Mucosa of descending colon (tissue), 3 donors: Measurements from ENCODE around the gene ZSWIM5. TPM values are rescaled to one million over a fixed set of nuclear protein-coding genes. Genes with fewer than 3 reads are reported as not detected.
"Not testable (repeated sequence)": the region's sequence is repeated elsewhere in the genome, so short reads cannot be mapped to it uniquely, and the experiment has no call there.

Experiments used
- ATAC-seq: fragments of 200-7000 bp; cut with Tn5 transposase; one replicate; pipeline ENCODE4 v1.9.1; 2020; ENCODE audit warnings: mild to moderate bottlenecking, moderate library complexity
- DNase-seq, 3 donors: peaks; one replicate each; pipeline ENCODE4 v3.0.0-alpha.2; 2020
- H3K36me3 ChIP-seq: fragments of 200-600 bp; one replicate; pipeline ENCODE4 v1.8.0; 2021; ENCODE audit warnings: low read depth, mild to moderate bottlenecking
- H3K4me1 ChIP-seq: fragments of 200-600 bp; one replicate; pipeline ENCODE4 v1.8.0; 2021; ENCODE audit warnings: low read depth, mild to moderate bottlenecking
- H3K4me3 ChIP-seq: fragments of 200-600 bp; one replicate; pipeline ENCODE4 v1.8.0; 2021; ENCODE audit warnings: mild to moderate bottlenecking
- H3K9me3 ChIP-seq: fragments of 200-600 bp; one replicate; pipeline ENCODE4 v1.8.0; 2021; ENCODE audit warnings: mild to moderate bottlenecking
- intact Hi-C, 2 donors: fragments of 100-400 bp; cut with DNase I in 1 of 2; cut with micrococcal nuclease in 1 of 2; formaldehyde crosslinking; loops; one replicate each; pipeline versions ENCODE4 v1.11.0 to v1.11.1; 2022; cut with DNase I, micrococcal nuclease
- total RNA-seq, 3 donors: library from RNA; stranded (reverse); fragmentation: NEBNext Ultra II Directional in 2 of 3; extraction: Animal tissue kit (Norgen Biotek cat#: 25700) in 2 of 3; gene quantifications; one replicate each; pipeline versions ENCODE4 v1.2.1 to v1.2.4, GENCODE V29; 2021 to 2023
- TF ChIP-seq, protein P1 (sequence below): fragments of 200-600 bp; IDR thresholded peaks from one replicate; pipeline ENCODE4 v1.8.0; 2022; ENCODE audit warnings: antibody characterized with exemption, mild to moderate bottlenecking
- donor health status: DM: no; HTN: no; CAD: no; lungs with moderate emphysema.
- donor health status: DM: no; HTN: no; CAD: no.
- donor health status: DM: no; HTN: yes; CAD: no.

ZSWIM5 gene
- total RNA-seq, 3 donors from 2014 or later: 6.9 to 16.5 (median 10.1) TPM

DNA sequence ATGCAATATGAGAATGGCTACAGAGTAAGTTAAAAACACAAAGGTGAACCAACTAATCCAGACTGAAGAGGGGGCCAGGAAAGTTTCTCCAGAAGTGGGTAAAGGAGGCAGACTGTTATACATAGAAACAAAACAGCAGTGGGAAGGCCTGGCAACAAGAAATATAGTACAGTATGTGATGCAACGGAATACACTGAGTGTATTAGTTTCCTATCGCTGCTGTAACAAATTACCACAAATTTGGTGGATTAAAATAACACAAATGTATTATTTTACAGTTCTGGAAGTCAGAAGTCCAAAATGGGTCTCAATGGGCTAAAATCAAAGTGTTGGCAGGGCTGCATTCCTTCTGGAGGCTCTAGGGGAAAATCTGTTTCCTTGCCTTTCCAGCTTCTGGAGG lies 95.2 kb downstream of the ZSWIM5 start:
- H3K36me3 ChIP-seq: no peaks in the 10 kb centered on the region
- H3K9me3 ChIP-seq: no peaks in the 10 kb centered on the region
- intact Hi-C loops: no loop called here
- no peak for DNase-seq
- H3K4me1 ChIP-seq: no peaks in the 10 kb centered on the region
- no peak overlapping the region for H3K4me3 ChIP-seq
- no peak for ATAC-seq
- TF ChIP-seq, protein P1, sequence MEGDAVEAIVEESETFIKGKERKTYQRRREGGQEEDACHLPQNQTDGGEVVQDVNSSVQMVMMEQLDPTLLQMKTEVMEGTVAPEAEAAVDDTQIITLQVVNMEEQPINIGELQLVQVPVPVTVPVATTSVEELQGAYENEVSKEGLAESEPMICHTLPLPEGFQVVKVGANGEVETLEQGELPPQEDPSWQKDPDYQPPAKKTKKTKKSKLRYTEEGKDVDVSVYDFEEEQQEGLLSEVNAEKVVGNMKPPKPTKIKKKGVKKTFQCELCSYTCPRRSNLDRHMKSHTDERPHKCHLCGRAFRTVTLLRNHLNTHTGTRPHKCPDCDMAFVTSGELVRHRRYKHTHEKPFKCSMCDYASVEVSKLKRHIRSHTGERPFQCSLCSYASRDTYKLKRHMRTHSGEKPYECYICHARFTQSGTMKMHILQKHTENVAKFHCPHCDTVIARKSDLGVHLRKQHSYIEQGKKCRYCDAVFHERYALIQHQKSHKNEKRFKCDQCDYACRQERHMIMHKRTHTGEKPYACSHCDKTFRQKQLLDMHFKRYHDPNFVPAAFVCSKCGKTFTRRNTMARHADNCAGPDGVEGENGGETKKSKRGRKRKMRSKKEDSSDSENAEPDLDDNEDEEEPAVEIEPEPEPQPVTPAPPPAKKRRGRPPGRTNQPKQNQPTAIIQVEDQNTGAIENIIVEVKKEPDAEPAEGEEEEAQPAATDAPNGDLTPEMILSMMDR: no peak

- H3K9me3 ChIP-seq: no peaks in the 10 kb centered on the region
- no peak overlapping the region for H3K4me3 ChIP-seq
- ATAC-seq (no peak), DNase-seq (no peak)
- intact Hi-C loops: no loop called here
- H3K4me1 ChIP-seq: no peaks in the 10 kb centered on the region
- H3K36me3 ChIP-seq: no peaks in the 10 kb centered on the region
- TF ChIP-seq, protein P1: no peak
Measured at GRCh38 chr1:45107782-45108181, 98.6 kb downstream of the ZSWIM5 start.

DNA sequence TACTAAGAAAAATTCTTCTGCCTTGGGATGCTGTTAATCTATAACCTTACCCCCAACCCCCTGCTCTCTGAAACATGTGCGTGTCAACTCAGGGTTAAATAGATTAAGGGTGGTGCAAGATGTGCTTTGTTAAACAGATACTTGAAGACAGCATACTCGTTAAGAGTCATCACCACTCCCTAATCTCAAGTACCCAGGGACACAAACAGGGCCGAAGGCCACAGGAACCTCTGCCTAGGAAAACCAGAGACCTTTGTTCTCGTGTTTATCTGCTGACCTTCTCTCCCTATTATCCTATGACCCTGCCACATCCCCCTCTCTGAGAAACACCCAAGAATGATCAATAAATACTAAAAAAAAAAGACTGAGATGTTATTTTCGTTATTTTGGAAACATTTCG lies 99.5 kb downstream of the ZSWIM5 start:
- DNase-seq, intact Hi-C loops, H3K9me3 ChIP-seq, H3K36me3 ChIP-seq, ATAC-seq, H3K4me3 ChIP-seq, H3K4me1 ChIP-seq: not testable (repeated sequence)

- intact Hi-C loops, H3K36me3 ChIP-seq, DNase-seq, H3K4me3 ChIP-seq, H3K4me1 ChIP-seq, H3K9me3 ChIP-seq, ATAC-seq: not testable (repeated sequence)
Measured at GRCh38 chr1:45106156-45106545, 100.3 kb downstream of the ZSWIM5 start.

GRCh38 chr1:45105486-45106155 lies 100.8 kb downstream of the ZSWIM5 start:
- intact Hi-C loops, H3K4me3 ChIP-seq, H3K36me3 ChIP-seq, H3K9me3 ChIP-seq, ATAC-seq, DNase-seq, H3K4me1 ChIP-seq: not testable (repeated sequence)

- Histone ChIP-seq H3K9me3 (no peaks in the 10 kb centered on the region), H3K36me3 (no peaks in the 10 kb centered on the region), H3K4me3 (no peak overlapping the region), H3K4me1 (peaks cover 5% of the 10 kb centered on the region)
- intact Hi-C loops: no loop called here
- DNase-seq (no peak), ATAC-seq (no peak)
- TF ChIP-seq, protein P1: no peak
Measured at GRCh38 chr1:45103534-45103933, 102.9 kb downstream of the ZSWIM5 start.

DNA sequence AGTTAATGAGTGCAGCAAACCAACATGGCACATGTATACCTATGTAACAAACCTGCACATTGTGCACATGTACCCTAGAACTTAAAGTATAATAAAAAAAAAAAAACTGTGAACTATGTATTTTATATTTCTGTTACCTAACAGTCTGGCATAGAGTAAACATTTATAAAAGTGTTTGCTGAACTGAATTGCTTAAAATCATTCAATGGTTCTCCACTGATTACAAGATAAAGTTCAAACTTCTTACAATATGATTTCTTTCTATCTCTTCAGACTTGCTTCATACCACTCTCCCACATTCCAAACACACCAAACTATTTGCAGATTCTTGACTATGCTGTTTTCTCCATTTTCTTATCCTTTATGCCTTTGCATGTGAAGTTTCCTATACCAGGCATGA lies 104.5 kb downstream of the ZSWIM5 start:
- H3K9me3 ChIP-seq: no peaks in the 10 kb centered on the region
- DNase-seq: no peak
- H3K4me3 ChIP-seq: no peak overlapping the region
- H3K36me3 ChIP-seq: no peaks in the 10 kb centered on the region
- intact Hi-C loops: no loop called here
- H3K4me1 ChIP-seq: peaks cover 5% of the 10 kb centered on the region
- TF ChIP-seq, protein P1: no peak
- ATAC-seq: no peak

DNA sequence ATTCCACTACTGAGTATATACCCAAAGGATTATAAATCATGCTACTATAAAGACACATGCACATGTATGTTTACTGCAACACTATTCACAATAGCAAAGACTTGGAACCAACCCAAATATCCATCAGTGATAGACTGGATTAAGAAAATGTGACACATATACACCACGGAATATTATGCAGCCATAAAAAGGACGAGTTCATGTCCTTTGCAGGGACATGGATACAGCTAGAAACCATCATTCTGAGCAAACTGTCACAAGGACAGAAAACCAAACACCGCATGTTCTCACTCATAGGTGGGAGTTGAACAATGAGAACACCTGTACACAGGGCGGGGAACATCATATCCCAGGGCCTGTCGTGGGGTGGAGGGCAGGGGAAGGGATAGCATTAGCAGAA lies 104.9 kb downstream of the ZSWIM5 start:
- H3K36me3 ChIP-seq, DNase-seq, H3K4me3 ChIP-seq, H3K4me1 ChIP-seq, intact Hi-C loops, H3K9me3 ChIP-seq, ATAC-seq: not testable (repeated sequence)
